Smooth muscle cell (in vitro differentiated cells): ENCODE data around the gene EFNA3. TPM values are rescaled to one million over a fixed set of nuclear protein-coding genes. Genes with fewer than 3 reads are reported as not detected.

Experiments
- DNase-seq: peaks from one replicate; lab custom pipeline; 2025; ENCODE audit not compliant: unreplicated experiment; lab: John Stamatoyannopoulos, UW
- H2AFZ ChIP-seq: fragments of 200-600 bp; sonication (generic); 2 replicates; pipeline ENCODE4 v1.6.0; 2016; ENCODE audit warnings: antibody characterized with exemption, low read depth, mild to moderate bottlenecking
- H3F3A ChIP-seq: fragments of 200-600 bp; sonication (generic); 2 replicates; pipeline ENCODE4 v1.6.0; 2017; ENCODE audit warnings: antibody characterized with exemption, low read depth
- H3K27ac ChIP-seq: fragments of 200-600 bp; sonication (generic); 2 replicates; pipeline ENCODE4 v1.5.1; 2016; ENCODE audit warnings: low read depth, mild to moderate bottlenecking
- H3K27me3 ChIP-seq: fragments of 200-600 bp; sonication (generic); 2 replicates; pipeline ENCODE4 v1.6.1; 2016; ENCODE audit warnings: low read depth, mild to moderate bottlenecking
- H3K36me3 ChIP-seq: fragments of 200-600 bp; sonication (generic); 2 replicates; pipeline ENCODE4 v1.5.1; 2016; ENCODE audit warnings: low read depth
- H3K4me1 ChIP-seq: fragments of 200-600 bp; sonication (generic); 2 replicates; pipeline ENCODE4 v1.5.1; 2016; ENCODE audit warnings: low read depth
- H3K4me2 ChIP-seq: fragments of 200-600 bp; sonication (generic); 2 replicates; pipeline ENCODE4 v1.6.0; 2016; ENCODE audit warnings: mild to moderate bottlenecking
- H3K4me3 ChIP-seq: fragments of 200-600 bp; sonication (generic); 2 replicates; pipeline ENCODE4 v1.5.1; 2016; ENCODE audit warnings: mild to moderate bottlenecking
- H3K79me2 ChIP-seq: fragments of 200-600 bp; sonication (generic); 2 replicates; pipeline ENCODE4 v1.6.0; 2016; ENCODE audit warnings: low read depth, mild to moderate bottlenecking
- H3K9ac ChIP-seq: fragments of 200-600 bp; sonication (generic); 2 replicates; pipeline ENCODE4 v1.6.0; 2016; ENCODE audit warnings: low read depth
- H3K9me3 ChIP-seq: fragments of 200-600 bp; sonication (generic); replicated peaks from 2 replicates; pipeline ENCODE4 v1.5.1; 2016; ENCODE audit warnings: low read depth
- H4K20me1 ChIP-seq: fragments of 200-600 bp; sonication (generic); 2 replicates; pipeline ENCODE4 v1.6.0; 2016; ENCODE audit warnings: low read depth
- CTCF ChIP-seq: fragments of 200-600 bp; sonication (generic); IDR thresholded peaks from 2 replicates; pipeline ENCODE4 v1.5.1; 2017; ENCODE audit warnings: borderline replicate concordance, mild to moderate bottlenecking, antibody characterized with exemption; ENCODE audit not compliant: insufficient read depth, poor library complexity, severe bottlenecking
- WGBS: methylation state at CpG from one replicate; pipeline ENCODE4 v1.1.7; 2016; ENCODE audit warnings: low lambda C conversion rate; 5-methylcytosine and 5-hydroxymethylcytosine counted together
- polyA plus RNA-seq: library from polyadenylated mRNA; unstranded; fragments of >200 nt; fragmentation: Nextera tagmentation; extraction: Ambion mirVana; gene quantifications from 2 replicates; pipeline ENCODE4 v1.2.1, GENCODE V29; 2016
- total RNA-seq: library from RNA; depleted of rRNA; stranded (reverse); fragments of >200 nt; gene quantifications from 2 replicates; pipeline ENCODE4 v1.2.3, GENCODE V29; 2014

The EFNA3 gene
- total and polyA plus RNA-seq, 2 experiments from 2014 or later: 5.2 to 9.1 TPM

GRCh38 chr1:155044365-155044764, 34.3 kb upstream of the EFNA3 start:
- H3K9me3 ChIP-seq: no peaks in the 10 kb centered on the region
- no peak overlapping the region for H2AFZ ChIP-seq
- H3K4me3 ChIP-seq: no peak overlapping the region
- H3K4me1 ChIP-seq: peaks cover 3% of the 10 kb centered on the region
- H3K4me2 ChIP-seq: no peak overlapping the region
- no peaks in the 10 kb centered on the region for H3K27me3 ChIP-seq
- TF ChIP-seq CTCF: no peak
- no peaks in the 10 kb centered on the region for H3F3A ChIP-seq
- no peaks in the 10 kb centered on the region for H3K36me3 ChIP-seq
- no peak overlapping the region for H3K27ac ChIP-seq
- H3K79me2 ChIP-seq: no peaks in the 10 kb centered on the region
- DNase-seq: no peak
- H4K20me1 ChIP-seq: no peaks in the 10 kb centered on the region
- H3K9ac ChIP-seq: no peak overlapping the region
- WGBS: 92% methylated on average over 6 of the region's 6 CpGs

- H3F3A ChIP-seq: peaks cover 7% of the 10 kb centered on the region
- 52% methylated on average over 7 of the region's 7 CpGs for WGBS
- peaks cover 9% of the 10 kb centered on the region for H3K4me1 ChIP-seq
- peak; percentile 54 for TF ChIP-seq CTCF
- no peaks in the 10 kb centered on the region for H3K36me3 ChIP-seq
- no peak overlapping the region for H3K27ac ChIP-seq
- H3K79me2 ChIP-seq: no peaks in the 10 kb centered on the region
- no peaks in the 10 kb centered on the region for H4K20me1 ChIP-seq
- no peaks in the 10 kb centered on the region for H3K27me3 ChIP-seq
- DNase-seq: peak; percentile 4
- no peak overlapping the region for H3K4me3 ChIP-seq
- H3K9ac ChIP-seq: no peak overlapping the region
- no peaks in the 10 kb centered on the region for H3K9me3 ChIP-seq
- H3K4me2 ChIP-seq: peak overlapping the region; percentile 50
- no peak overlapping the region for H2AFZ ChIP-seq
These were observed 33.6 kb upstream of the EFNA3 start for GRCh38 chr1:155044812-155045657.

- no peaks in the 10 kb centered on the region for H4K20me1 ChIP-seq
- WGBS: 95% methylated on average over 8 of the region's 8 CpGs
- H3K4me2 ChIP-seq: no peak overlapping the region
- no peak for TF ChIP-seq CTCF
- no peak overlapping the region for H2AFZ ChIP-seq
- no peak overlapping the region for H3K27ac ChIP-seq
- peaks cover 5% of the 10 kb centered on the region for H3K27me3 ChIP-seq
- H3K36me3 ChIP-seq: no peaks in the 10 kb centered on the region
- no peaks in the 10 kb centered on the region for H3K79me2 ChIP-seq
- no peak overlapping the region for H3K4me3 ChIP-seq
- no peak overlapping the region for H3K9ac ChIP-seq
- H3K4me1 ChIP-seq: peaks cover 24% of the 10 kb centered on the region
- DNase-seq: no peak
- H3F3A ChIP-seq: peaks cover 9% of the 10 kb centered on the region
- no peaks in the 10 kb centered on the region for H3K9me3 ChIP-seq
These were observed 29.9 kb upstream of the EFNA3 start for GRCh38 chr1:155048449-155049334.
